Mesothelial cell of epicardium (in vitro differentiated cells): ENCODE results near the gene MLST8. TPM values are rescaled to one million over a fixed set of nuclear protein-coding genes. Genes with fewer than 3 reads are reported as not detected.

Source experiments
- DNase-seq, 2 experiments: peaks; one replicate each; pipeline ENCODE4 v3.0.0; 2021; ENCODE audit warnings: low spot score in 2 of 2; ENCODE audit not compliant: unreplicated experiment in 2 of 2
- H3K27ac Mint-ChIP-seq: 2 replicates; pipeline ENCODE4 v1.8.0; 2021; ENCODE audit warnings: mixed read lengths
- H3K27me3 Mint-ChIP-seq: 2 replicates; pipeline ENCODE4 v1.8.0; 2021; ENCODE audit warnings: low read depth, mixed read lengths
- H3K36me3 Mint-ChIP-seq: 2 replicates; pipeline ENCODE4 v1.8.0; 2021; ENCODE audit warnings: mixed read lengths
- H3K4me1 Mint-ChIP-seq: 2 replicates; pipeline ENCODE4 v1.8.0; 2021; ENCODE audit warnings: mixed read lengths
- H3K4me3 Mint-ChIP-seq: 2 replicates; pipeline ENCODE4 v1.8.0; 2021; ENCODE audit warnings: mild to moderate bottlenecking, moderate library complexity, mixed read lengths
- H3K9me3 Mint-ChIP-seq: 2 replicates; pipeline ENCODE4 v1.8.0; 2021; ENCODE audit warnings: mixed read lengths
- CTCF ChIP-seq: fragments of 200-600 bp; sonication (generic); IDR thresholded peaks from one replicate; pipeline ENCODE4 v1.5.0; 2021; ENCODE audit warnings: antibody characterized with exemption; ENCODE audit not compliant: unreplicated experiment
- total RNA-seq: library from RNA; stranded (reverse); gene quantifications from 3 replicates; pipeline ENCODE4 v1.2.1, GENCODE V29; 2021

Gene MLST8
- total RNA-seq, 1 donor from 2014 or later: 45.9 TPM

GRCh38 chr16:2194166-2194834 is 11.0 kb upstream of the MLST8 start:
- H3K36me3 Mint-ChIP-seq: no peaks in the 10 kb centered on the region
- peaks cover 33% of the 10 kb centered on the region for H3K27me3 Mint-ChIP-seq
- peaks cover 10% of the 10 kb centered on the region for H3K4me1 Mint-ChIP-seq
- peak overlapping the region; percentile 61 for H3K4me3 Mint-ChIP-seq
- no peak overlapping the region for H3K27ac Mint-ChIP-seq
- DNase-seq: no peak
- no peaks in the 10 kb centered on the region for H3K9me3 Mint-ChIP-seq
- no peak for TF ChIP-seq CTCF

GRCh38 chr16:2194852-2195321 is 10.4 kb upstream of the MLST8 start:
- Mint-ChIP-seq H3K4me3 (peak overlapping the region; percentile 61), H3K4me1 (peaks cover 10% of the 10 kb centered on the region), H3K27me3 (peaks cover 36% of the 10 kb centered on the region), H3K27ac (no peak overlapping the region), H3K36me3 (no peaks in the 10 kb centered on the region), H3K9me3 (no peaks in the 10 kb centered on the region)
- DNase-seq: no peak
- no peak for TF ChIP-seq CTCF

- no peak for TF ChIP-seq CTCF
- peaks cover 10% of the 10 kb centered on the region for H3K4me1 Mint-ChIP-seq
- DNase-seq: no peak
- no peaks in the 10 kb centered on the region for H3K9me3 Mint-ChIP-seq
- H3K36me3 Mint-ChIP-seq: no peaks in the 10 kb centered on the region
- no peak overlapping the region for H3K27ac Mint-ChIP-seq
- H3K27me3 Mint-ChIP-seq: peaks cover 43% of the 10 kb centered on the region
- H3K4me3 Mint-ChIP-seq: peak overlapping the region; percentile 61
Observed at GRCh38 chr16:2195322-2196161, 9.7 kb upstream of the MLST8 start.

GRCh38 chr16:2196162-2196980 is 8.9 kb upstream of the MLST8 start, which contains the start of gene CASKIN1:
CASKIN1 (minus strand) TSS chr16:2196605; CDS start chr16:2196432, 173 bp downstream.
- Mint-ChIP-seq H3K4me1 (peaks cover 10% of the 10 kb centered on the region), H3K27me3 (peaks cover 46% of the 10 kb centered on the region), H3K27ac (no peak within 1 kb of the TSS), H3K36me3 (no peaks in the 10 kb centered on the region), H3K4me3 (peak within 1 kb of the TSS; percentile 61), H3K9me3 (no peaks in the 10 kb centered on the region)
- TF ChIP-seq CTCF: no peak
- no peak for DNase-seq

- H3K9me3 Mint-ChIP-seq: no peaks in the 10 kb centered on the region
- H3K36me3 Mint-ChIP-seq: no peaks in the 10 kb centered on the region
- no peak for DNase-seq
- peaks cover 10% of the 10 kb centered on the region for H3K4me1 Mint-ChIP-seq
- no peak overlapping the region for H3K27ac Mint-ChIP-seq
- no peak for TF ChIP-seq CTCF
- peaks cover 48% of the 10 kb centered on the region for H3K27me3 Mint-ChIP-seq
- H3K4me3 Mint-ChIP-seq: peak overlapping the region; percentile 56
Observed at GRCh38 chr16:2196981-2197511, 8.2 kb upstream of the MLST8 start.
